Dendritic cell treated with granulocyte-macrophage colony-stimulating factor and Interleukin-4, amounts not matched to agents 40 ng/mL and 50 ng/mL, for 4 days (primary cell): Measurements from ENCODE around the gene INS.

Experiments
- H3K27ac Mint-ChIP-seq: one replicate; pipeline ENCODE4 v1.8.0; 2022; ENCODE audit warnings: mild to moderate bottlenecking, mixed read lengths
- H3K27me3 Mint-ChIP-seq: one replicate; pipeline ENCODE4 v1.8.0; 2022; ENCODE audit warnings: mild to moderate bottlenecking, mixed read lengths
- H3K36me3 Mint-ChIP-seq: one replicate; pipeline ENCODE4 v1.8.0; 2022; ENCODE audit warnings: low read depth, mixed read lengths
- H3K4me1 Mint-ChIP-seq: one replicate; pipeline ENCODE4 v1.8.0; 2022; ENCODE audit warnings: low read depth, mixed read lengths
- H3K4me3 Mint-ChIP-seq: one replicate; pipeline ENCODE4 v1.8.0; 2022; ENCODE audit warnings: mild to moderate bottlenecking, moderate library complexity, mixed read lengths
- H3K9me3 Mint-ChIP-seq: one replicate; pipeline ENCODE4 v1.8.0; 2022; ENCODE audit warnings: mixed read lengths
- intact Hi-C: fragments of 100-400 bp; cut with micrococcal nuclease; formaldehyde crosslinking; loops from one replicate; pipeline ENCODE4 v1.15.0; 2022

The INS gene

GRCh38 chr11:2135648-2136201 lies 25.3 kb downstream of the INS start:
- no peak overlapping the region for H3K4me3 Mint-ChIP-seq
- H3K27me3 Mint-ChIP-seq = peaks cover 84% of the 10 kb centered on the region
- no peaks in the 10 kb centered on the region for H3K9me3 Mint-ChIP-seq
- peaks cover 5% of the 10 kb centered on the region for H3K4me1 Mint-ChIP-seq
- no peak overlapping the region for H3K27ac Mint-ChIP-seq
- intact Hi-C loops = no loop called here
- H3K36me3 Mint-ChIP-seq = no peaks in the 10 kb centered on the region

DNA sequence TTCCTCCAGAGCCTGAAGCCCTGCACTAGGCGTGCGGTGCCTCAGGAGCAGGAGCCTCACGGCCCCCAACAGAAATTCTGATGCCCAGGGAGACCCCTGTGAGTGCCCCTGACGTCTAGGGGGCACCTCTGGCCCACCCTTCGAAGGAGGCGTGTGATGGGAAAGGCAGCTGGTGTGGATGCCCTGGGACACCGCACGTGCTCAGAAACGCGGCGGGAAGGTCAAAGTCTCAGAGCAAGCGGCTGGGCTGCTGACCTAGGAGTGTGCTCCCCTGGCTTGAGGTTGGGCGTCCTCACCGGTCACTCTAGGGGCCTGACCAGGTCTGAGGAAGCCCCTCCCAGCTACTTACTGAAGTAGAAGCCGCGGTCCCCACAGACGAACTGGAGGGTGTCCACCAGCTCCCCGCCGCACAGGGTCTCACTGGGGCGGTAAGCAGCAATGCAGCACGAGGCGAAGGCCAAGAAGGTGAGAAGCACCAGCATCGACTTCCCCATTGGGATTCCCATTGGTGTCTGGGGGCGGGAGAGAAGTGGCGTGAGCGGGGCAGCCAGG lies 25.9 kb downstream of the INS start:
- no peak overlapping the region for H3K4me3 Mint-ChIP-seq
- no peaks in the 10 kb centered on the region for H3K36me3 Mint-ChIP-seq
- H3K27me3 Mint-ChIP-seq = peaks cover 78% of the 10 kb centered on the region
- H3K9me3 Mint-ChIP-seq = no peaks in the 10 kb centered on the region
- no peak overlapping the region for H3K27ac Mint-ChIP-seq
- peaks cover 5% of the 10 kb centered on the region for H3K4me1 Mint-ChIP-seq
- intact Hi-C loops = no loop called here

DNA sequence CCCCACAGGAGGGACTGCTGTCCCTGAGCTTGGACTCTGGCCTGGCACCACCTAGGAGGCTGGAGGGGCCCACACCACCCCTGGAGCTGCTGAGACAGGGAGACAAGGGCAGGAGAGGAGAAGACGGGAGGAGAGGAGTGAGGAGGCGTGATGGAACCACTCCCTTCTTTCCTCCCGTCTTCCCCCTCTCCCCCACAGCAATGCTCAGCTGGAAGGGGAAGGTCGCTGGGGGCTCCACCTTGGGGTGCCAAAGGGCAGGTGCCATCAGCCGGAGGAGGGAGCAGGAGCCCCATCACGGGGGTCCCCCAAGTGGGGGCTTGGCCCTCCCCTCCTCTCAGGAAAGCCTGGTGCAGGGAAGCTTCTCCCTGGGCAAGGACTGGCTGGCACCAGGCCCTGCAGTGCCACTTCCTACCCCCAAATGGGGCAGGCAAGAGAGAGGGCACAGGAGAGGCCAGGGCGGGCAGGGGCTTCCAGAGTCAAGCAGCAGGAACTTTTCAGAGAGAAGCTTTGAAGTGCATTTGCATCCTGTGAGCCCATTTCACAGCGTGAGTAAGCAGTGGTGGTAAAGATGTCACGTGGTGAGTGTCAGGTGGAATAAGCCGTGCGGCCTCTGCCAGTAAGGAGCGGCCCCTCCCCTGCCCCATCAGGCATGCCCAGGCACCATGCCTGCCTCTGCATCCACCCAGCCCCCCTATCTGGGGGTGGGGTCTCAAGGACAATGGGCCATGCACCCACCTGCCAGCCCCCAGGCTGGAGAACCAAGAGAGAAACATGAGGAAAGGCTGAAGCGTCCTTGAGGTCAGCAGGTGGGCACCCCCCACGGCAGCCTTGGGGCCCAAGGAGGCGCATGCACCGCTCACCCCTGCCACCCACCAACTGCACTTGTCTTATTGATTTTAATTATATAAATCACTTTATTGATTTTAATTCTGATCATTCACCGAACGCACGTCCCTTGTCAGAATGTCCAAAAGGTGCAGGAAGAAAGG lies 26.7 kb downstream of the INS start:
- no peak overlapping the region for H3K4me3 Mint-ChIP-seq
- no peaks in the 10 kb centered on the region for H3K36me3 Mint-ChIP-seq
- H3K27ac Mint-ChIP-seq = no peak overlapping the region
- peaks cover 5% of the 10 kb centered on the region for H3K4me1 Mint-ChIP-seq
- peaks cover 77% of the 10 kb centered on the region for H3K27me3 Mint-ChIP-seq
- H3K9me3 Mint-ChIP-seq = no peaks in the 10 kb centered on the region
- intact Hi-C loops = no loop called here

DNA sequence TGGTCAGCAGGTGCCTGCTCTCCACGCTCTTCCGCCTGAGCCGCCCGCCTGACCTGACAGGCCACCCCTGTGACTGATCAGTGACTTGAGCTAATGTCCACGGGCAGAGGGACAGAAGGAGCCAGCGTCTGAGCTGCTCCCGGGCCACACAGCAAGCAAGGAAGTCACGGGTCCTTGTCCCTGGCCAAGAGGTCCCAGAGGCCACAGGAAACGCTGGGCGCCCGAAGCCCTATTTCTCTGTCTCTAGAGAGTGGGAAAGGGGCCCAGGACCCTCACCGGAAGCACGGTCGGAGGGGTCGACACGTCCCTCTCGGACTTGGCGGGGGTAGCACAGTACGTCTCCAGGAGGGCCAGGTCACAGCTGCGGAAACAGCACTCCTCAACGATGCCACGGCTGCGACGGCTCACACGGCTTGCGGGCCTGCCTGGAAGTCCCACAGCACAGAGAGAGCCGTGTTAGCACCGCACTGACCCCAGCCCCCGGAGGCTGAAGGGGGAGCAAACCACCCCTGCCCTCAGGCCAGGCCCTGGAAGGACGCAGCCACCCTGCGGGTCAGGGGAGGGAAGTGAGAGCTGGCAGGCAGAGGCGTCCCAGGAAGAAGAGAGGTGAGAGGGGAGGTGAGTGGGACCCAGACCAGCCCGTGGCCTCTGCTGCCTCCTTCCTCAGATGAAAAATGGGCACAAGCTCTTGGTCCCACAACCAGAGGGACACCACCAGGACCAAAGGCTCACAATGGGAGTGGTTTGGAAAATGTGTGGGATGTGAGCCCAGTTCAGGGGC lies 27.6 kb downstream of the INS start:
- Mint-ChIP-seq H3K27me3 (peaks cover 78% of the 10 kb centered on the region), H3K27ac (no peak overlapping the region), H3K4me3 (no peak overlapping the region), H3K4me1 (peaks cover 5% of the 10 kb centered on the region), H3K9me3 (no peaks in the 10 kb centered on the region), H3K36me3 (no peaks in the 10 kb centered on the region)
- intact Hi-C loops = no loop called here

DNA sequence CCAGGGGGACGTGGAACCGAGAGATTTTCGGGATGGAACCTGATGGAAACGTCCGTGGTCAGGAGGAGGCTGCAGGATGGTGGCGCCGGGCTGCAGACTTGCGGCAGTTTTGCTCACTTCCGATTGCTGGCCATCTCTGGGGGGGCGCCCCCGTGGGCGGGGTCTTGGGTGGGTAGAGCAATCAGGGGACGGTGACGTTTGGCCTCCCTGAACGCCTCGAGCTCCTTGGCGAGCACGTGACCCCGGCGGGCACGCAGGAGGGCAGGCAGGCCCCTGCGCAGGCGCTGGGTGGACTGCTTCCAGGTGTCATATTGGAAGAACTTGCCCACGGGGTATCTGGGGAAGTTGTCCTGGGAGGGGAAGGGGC lies 28.2 kb downstream of the INS start:
- intact Hi-C loops = no loop called here
- Mint-ChIP-seq H3K27me3 (peaks cover 74% of the 10 kb centered on the region), H3K4me3 (no peak overlapping the region)

DNA sequence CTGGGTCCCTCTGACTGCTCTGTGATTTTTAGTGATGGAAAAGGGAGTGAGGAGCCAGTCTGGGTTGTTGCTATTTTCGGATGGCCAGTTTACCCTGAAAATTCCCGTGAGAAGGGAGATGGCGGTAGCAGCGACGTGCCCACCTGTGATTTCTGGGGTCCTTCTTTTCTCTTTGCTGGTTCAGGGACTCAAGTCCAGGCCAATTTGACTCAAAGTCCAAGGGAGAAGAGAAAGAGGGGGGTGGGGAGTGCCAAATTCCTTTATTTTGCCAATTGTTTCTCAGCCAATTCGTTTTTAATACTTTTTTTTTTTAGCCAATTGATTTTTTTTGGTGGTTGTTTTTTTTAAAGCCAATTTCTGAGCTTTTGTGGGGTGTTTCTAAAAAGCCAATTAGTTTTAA lies 28.8 kb downstream of the INS start:
- H3K4me3 Mint-ChIP-seq = no peak overlapping the region
- intact Hi-C loops = no loop called here
- peaks cover 71% of the 10 kb centered on the region for H3K27me3 Mint-ChIP-seq
- H3K9me3 Mint-ChIP-seq = no peaks in the 10 kb centered on the region
- H3K27ac Mint-ChIP-seq = no peak overlapping the region
- no peaks in the 10 kb centered on the region for H3K36me3 Mint-ChIP-seq
- H3K4me1 Mint-ChIP-seq = peaks cover under 1% of the 10 kb centered on the region

More for the DNA sequence above, 28.2 kb downstream of the INS start:
- Mint-ChIP-seq H3K27ac (no peak overlapping the region), H3K4me1 (peaks cover 5% of the 10 kb centered on the region), H3K36me3 (no peaks in the 10 kb centered on the region), H3K9me3 (no peaks in the 10 kb centered on the region)

GRCh38 chr11:2131371-2132236 lies 29.4 kb downstream of the INS start:
- Mint-ChIP-seq H3K9me3 (no peaks in the 10 kb centered on the region), H3K4me3 (no peak overlapping the region), H3K36me3 (no peaks in the 10 kb centered on the region), H3K4me1 (no peaks in the 10 kb centered on the region), H3K27me3 (peaks cover 64% of the 10 kb centered on the region), H3K27ac (no peak overlapping the region)
- intact Hi-C loops = no loop called here

DNA sequence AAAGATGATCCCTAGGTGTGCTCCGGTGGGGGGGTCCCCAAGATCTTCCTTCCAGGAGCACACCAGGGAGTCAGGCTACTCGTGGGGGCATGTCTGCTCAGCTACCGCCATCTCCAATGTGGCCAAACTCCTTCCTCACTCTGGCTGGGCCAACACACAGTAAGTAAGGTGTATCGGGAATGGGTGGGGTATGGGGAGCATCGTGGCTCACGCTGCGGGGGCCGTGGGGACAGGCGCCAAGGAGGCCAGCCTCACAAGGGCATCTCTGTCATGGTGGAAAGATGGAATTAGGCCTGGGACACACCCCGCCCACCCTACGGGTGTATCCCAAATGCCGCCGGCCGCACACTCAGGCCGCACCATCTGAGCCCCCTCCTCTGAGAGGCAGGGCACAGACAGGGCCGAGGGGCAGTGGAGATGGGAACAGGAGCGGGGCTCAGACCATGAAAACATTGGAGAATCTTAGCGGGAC lies 30.1 kb downstream of the INS start:
- H3K9me3 Mint-ChIP-seq = no peaks in the 10 kb centered on the region
- peaks cover 58% of the 10 kb centered on the region for H3K27me3 Mint-ChIP-seq
- intact Hi-C loops = no loop called here
- H3K4me3 Mint-ChIP-seq = no peak overlapping the region
- no peak overlapping the region for H3K27ac Mint-ChIP-seq
- no peaks in the 10 kb centered on the region for H3K36me3 Mint-ChIP-seq
- H3K4me1 Mint-ChIP-seq = no peaks in the 10 kb centered on the region

DNA sequence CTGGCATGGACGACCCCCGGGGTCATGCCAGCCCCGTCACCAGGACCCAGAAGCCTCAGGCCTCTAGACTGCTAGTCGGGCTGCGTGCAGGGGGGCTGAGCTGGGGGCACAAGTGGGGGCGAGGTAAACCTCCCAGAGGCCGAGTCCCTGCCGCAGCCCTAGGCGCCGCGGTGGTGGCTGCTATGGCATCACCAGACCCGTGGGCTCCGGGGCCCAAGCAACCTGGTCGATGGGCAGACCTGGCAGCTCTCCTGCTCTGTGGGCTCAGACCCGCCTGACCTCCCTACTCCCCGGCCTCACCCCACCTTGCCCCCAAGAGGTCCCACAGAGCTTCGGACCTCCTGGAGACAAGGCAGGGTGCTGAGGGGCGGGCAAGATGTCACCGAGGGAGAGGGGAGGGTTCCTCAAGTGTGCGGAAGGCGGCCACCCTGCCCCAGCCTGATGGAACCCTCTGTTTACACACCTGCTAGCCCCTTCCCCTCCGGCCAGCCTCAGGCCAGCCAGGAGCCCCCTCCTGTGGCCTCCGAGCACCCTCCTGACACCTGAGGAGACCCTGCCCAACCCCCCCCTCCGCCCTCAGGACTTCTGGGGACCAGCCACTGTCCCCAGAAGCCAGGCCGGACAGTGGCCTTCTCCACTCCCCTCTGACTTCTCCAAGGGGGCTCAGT lies 31.2 kb downstream of the INS start:
- Mint-ChIP-seq H3K4me3 (no peak overlapping the region), H3K9me3 (no peaks in the 10 kb centered on the region), H3K36me3 (no peaks in the 10 kb centered on the region), H3K27me3 (peaks cover 48% of the 10 kb centered on the region), H3K4me1 (no peaks in the 10 kb centered on the region), H3K27ac (no peak overlapping the region)
- intact Hi-C loops = no loop called here

DNA sequence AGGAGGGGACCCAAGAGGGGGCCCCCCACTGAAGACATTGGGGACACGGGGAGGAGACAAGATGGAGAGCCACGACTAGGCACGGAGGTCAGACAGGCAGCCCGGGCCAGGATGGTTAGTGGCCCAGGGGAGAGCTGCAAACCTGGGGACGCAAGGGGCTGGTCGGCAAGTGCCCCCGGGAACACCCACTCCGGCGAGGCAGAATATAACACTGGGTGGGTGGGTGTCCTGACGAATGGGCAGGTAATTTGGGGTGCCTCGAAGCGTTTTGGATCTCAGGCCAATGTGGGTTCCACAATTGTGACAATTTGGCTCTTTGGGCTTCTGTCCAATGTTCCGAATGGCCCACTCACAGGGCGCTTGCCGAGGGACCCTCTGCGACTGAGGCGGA lies 31.7 kb downstream of the INS start:
- Mint-ChIP-seq H3K27ac (no peak overlapping the region), H3K4me1 (no peaks in the 10 kb centered on the region), H3K9me3 (no peaks in the 10 kb centered on the region), H3K36me3 (no peaks in the 10 kb centered on the region), H3K4me3 (no peak overlapping the region), H3K27me3 (peaks cover 48% of the 10 kb centered on the region)
- intact Hi-C loops = no loop called here

DNA sequence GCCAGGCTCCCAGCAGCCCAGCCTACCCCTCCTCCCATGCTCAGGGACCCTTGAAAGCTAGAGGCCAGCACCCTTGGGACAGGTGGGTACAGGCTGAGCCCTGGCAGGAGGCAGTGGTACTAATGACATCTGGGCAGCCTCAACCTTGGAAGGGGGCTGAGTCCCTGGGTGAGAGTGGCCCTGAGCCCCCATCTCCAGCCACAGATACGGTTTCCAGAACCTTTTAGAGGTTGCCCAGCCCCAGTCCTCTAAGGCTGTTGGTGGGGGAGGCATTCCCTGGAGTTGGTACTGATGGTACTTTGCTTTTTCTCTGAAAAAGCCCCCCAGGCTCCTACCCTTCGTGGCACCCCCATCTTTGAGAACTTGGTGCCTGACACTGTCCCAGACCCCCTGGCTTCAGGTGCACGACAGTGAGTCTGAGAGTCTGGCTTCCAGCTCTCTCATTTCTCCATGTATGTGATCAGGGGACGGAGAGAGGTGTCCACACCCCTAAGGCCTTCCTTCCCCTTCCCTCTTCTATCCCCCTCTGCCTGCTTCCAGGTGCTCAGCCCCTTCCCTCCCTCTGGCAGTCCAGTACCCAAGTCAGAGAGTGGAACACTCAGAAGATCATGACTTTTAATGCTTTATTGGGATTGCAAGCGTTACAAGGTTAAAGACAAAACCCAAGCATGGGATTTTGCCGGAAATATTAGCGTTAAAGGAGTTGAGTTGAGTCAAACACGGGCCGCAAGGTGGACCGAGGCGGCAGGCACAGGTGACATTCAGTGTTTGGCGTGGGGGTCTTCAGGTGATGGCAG lies 32.3 kb downstream of the INS start:
- H3K4me1 Mint-ChIP-seq = no peaks in the 10 kb centered on the region
- peaks cover 45% of the 10 kb centered on the region for H3K27me3 Mint-ChIP-seq
- intact Hi-C loops = no loop called here
- no peaks in the 10 kb centered on the region for H3K9me3 Mint-ChIP-seq
- H3K36me3 Mint-ChIP-seq = no peaks in the 10 kb centered on the region
- H3K4me3 Mint-ChIP-seq = no peak overlapping the region
- H3K27ac Mint-ChIP-seq = no peak overlapping the region

- Mint-ChIP-seq H3K36me3 (no peaks in the 10 kb centered on the region), H3K4me3 (no peak overlapping the region), H3K4me1 (no peaks in the 10 kb centered on the region), H3K27ac (no peak overlapping the region), H3K27me3 (peaks cover 43% of the 10 kb centered on the region), H3K9me3 (no peaks in the 10 kb centered on the region)
- intact Hi-C loops = no loop called here
Observed at GRCh38 chr11:2128130-2128510, 32.9 kb downstream of the INS start.
